CD4-positive, alpha-beta T cell (primary cell): Measurements from ENCODE around the gene PPP3CB. TPM values are rescaled to one million over a fixed set of nuclear protein-coding genes. Genes with fewer than 3 reads are reported as not detected.
A peak's percentile ranks its signal among the peaks of the same experiment; 100 is the strongest.

Experiments
- ATAC-seq: fragments of 200-7000 bp; cut with Tn5 transposase; one replicate; pipeline ENCODE4 v1.10.0; 2022; ENCODE audit warnings: mild to moderate bottlenecking; ENCODE audit not compliant: poor library complexity
- CTCF ChIA-PET: fragments of 350-600 bp; sonication (Branson Sonifier 250); formaldehyde crosslinking; loops from one replicate; lab custom pipeline; 2021; ENCODE audit warnings: antibody characterized with exemption, inconsistent platforms; lab: Charles Lee
- POLR2A ChIA-PET: fragments of 350-600 bp; sonication (Branson Sonifier 250); formaldehyde crosslinking; loops from one replicate; lab custom pipeline; 2021; ENCODE audit warnings: antibody characterized with exemption, inconsistent platforms; lab: Charles Lee
- DNase-seq, 14 experiments: peaks; one replicate each; pipeline ENCODE4 v3.0.0-alpha.2; 2013 to 2020; ENCODE audit warnings: mixed read lengths in 2 of 14
- H3K27ac ChIP-seq, 2 donors: one replicate each; pipeline versions ENCODE4 v1.5.1 to v1.7.0; 2013; ENCODE audit warnings: low read length in 2 of 2, low read depth in 1 of 2, mild to moderate bottlenecking in 1 of 2
- H3K27me3 ChIP-seq, 2 experiments: 1 replicate in 1 of 2; 2 replicates in 1 of 2; pipeline versions ENCODE4 v1.6.1 to v1.7.0; 2013; ENCODE audit warnings: low read length in 2 of 2, control low read depth in 1 of 2, mild to moderate bottlenecking in 1 of 2, moderate library complexity in 1 of 2; ENCODE audit not compliant: insufficient read depth in 2 of 2, control insufficient read depth in 1 of 2
- H3K36me3 ChIP-seq: one replicate; pipeline ENCODE4 v1.6.1; 2013; ENCODE audit warnings: low read length, control low read depth; ENCODE audit not compliant: insufficient read depth
- H3K4me1 ChIP-seq: one replicate; pipeline ENCODE4 v1.6.1; 2013; ENCODE audit warnings: low read length, control low read depth; ENCODE audit not compliant: insufficient read depth
- H3K4me3 ChIP-seq: one replicate; pipeline ENCODE4 v1.5.1; 2013; ENCODE audit warnings: mild to moderate bottlenecking, low read length, moderate library complexity
- H3K9me3 ChIP-seq, 2 experiments: 1 replicate in 1 of 2; 2 replicates in 1 of 2; pipeline versions ENCODE4 v1.6.1 to v1.7.0; 2013; ENCODE audit warnings: low read length in 2 of 2, mild to moderate bottlenecking in 2 of 2, control low read depth in 1 of 2, moderate library complexity in 1 of 2; ENCODE audit not compliant: control insufficient read depth in 1 of 2, insufficient read depth in 1 of 2
- H3K27ac Mint-ChIP-seq: one replicate; pipeline ENCODE4 v1.8.0; 2020; ENCODE audit warnings: mixed read lengths
- H3K27me3 Mint-ChIP-seq: one replicate; pipeline ENCODE4 v1.8.0; 2021; ENCODE audit warnings: mixed read lengths
- H3K36me3 Mint-ChIP-seq: one replicate; pipeline ENCODE4 v1.8.0; 2021; ENCODE audit warnings: low read depth, mixed read lengths
- H3K4me1 Mint-ChIP-seq: one replicate; pipeline ENCODE4 v1.8.0; 2021; ENCODE audit warnings: low read depth, mixed read lengths
- H3K4me3 Mint-ChIP-seq: one replicate; pipeline ENCODE4 v1.8.0; 2020; ENCODE audit warnings: mild to moderate bottlenecking, mixed read lengths
- H3K9me3 Mint-ChIP-seq: one replicate; pipeline ENCODE4 v1.8.0; 2020; ENCODE audit warnings: mixed read lengths
- intact Hi-C, 2 experiments: fragments of 100-400 bp; cut with DNase I in 1 of 2; cut with micrococcal nuclease in 1 of 2; formaldehyde crosslinking; loops; one replicate each; pipeline versions ENCODE4 v1.15.1 to v1.9.0; 2023 to 2025; cut with DNase I, micrococcal nuclease
- total RNA-seq, 174 experiments: library from RNA in 2 of 174; stranded (reverse) in 2 of 174; gene quantifications; one replicate each; pipeline ENCODE4 v1.2.3 and lab custom pipeline; 2021 to 2026
- TF ChIP-seq, protein P1 (sequence below): fragments of 200-600 bp; IDR thresholded peaks from one replicate; pipeline ENCODE4 v1.8.0; 2022; ENCODE audit warnings: antibody characterized with exemption, mild to moderate bottlenecking

Gene PPP3CB
- total RNA-seq, 2 experiments from 2014 or later: 20.2 to 20.3 TPM

DNA sequence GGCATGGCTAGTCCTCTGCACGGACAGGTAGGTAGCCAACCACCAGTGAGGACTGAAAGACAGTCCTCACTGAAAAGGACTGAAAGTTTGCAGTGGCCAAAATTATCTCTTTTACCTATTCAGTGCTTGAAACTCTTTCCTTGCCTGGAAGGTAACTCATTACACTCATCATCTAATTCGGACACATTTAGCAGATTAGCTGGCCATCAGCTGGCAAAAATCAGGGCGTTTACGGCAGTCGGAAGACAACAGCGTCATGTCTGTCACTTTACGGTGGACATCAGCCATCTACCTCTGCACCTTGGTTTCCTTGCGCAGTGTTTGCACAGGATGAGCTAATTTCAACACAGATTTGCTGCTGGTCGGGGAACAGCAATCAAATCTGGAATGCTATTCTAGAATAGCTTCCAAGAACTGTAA is 82.7 kb downstream of the PPP3CB start:
- no peaks in the 10 kb centered on the region for H3K27me3 ChIP-seq
- no peaks in the 10 kb centered on the region for H3K27me3 Mint-ChIP-seq
- peak overlapping the region; percentile 75 for H3K4me3 ChIP-seq
- ATAC-seq: peak; percentile 30
- peak overlapping the region; percentile 91 for H3K4me3 Mint-ChIP-seq
- H3K27ac Mint-ChIP-seq: peak overlapping the region; percentile 84
- intact Hi-C loops: loop anchor here (2.0 to 10.0 kb wide), 5 partner anchors 51 to 246 kb away; partner anchors contain the start of genes DNAJC9 (in 1 of the 2), ECD (in 1 of the 2), FAM149B1 (in 1 of the 2) and MRPS16 (in 1 of the 2)
- peak overlapping the region; percentile 86 to 98 for H3K27ac ChIP-seq
- H3K36me3 ChIP-seq: peaks cover 5% of the 10 kb centered on the region
- TF ChIP-seq, protein P1, sequence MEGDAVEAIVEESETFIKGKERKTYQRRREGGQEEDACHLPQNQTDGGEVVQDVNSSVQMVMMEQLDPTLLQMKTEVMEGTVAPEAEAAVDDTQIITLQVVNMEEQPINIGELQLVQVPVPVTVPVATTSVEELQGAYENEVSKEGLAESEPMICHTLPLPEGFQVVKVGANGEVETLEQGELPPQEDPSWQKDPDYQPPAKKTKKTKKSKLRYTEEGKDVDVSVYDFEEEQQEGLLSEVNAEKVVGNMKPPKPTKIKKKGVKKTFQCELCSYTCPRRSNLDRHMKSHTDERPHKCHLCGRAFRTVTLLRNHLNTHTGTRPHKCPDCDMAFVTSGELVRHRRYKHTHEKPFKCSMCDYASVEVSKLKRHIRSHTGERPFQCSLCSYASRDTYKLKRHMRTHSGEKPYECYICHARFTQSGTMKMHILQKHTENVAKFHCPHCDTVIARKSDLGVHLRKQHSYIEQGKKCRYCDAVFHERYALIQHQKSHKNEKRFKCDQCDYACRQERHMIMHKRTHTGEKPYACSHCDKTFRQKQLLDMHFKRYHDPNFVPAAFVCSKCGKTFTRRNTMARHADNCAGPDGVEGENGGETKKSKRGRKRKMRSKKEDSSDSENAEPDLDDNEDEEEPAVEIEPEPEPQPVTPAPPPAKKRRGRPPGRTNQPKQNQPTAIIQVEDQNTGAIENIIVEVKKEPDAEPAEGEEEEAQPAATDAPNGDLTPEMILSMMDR: no peak
- POLR2A ChIA-PET: interaction anchor here (0.6 to 4.7 kb wide), 11 partner anchors 9 to 317 kb away, joined by 3 to 36 read pairs (median 4); partner anchors contain the start of genes CFAP70, DNAJC9, P4HA1 and PPP3CB
- peaks cover 20% of the 10 kb centered on the region for H3K36me3 Mint-ChIP-seq
- no peaks in the 10 kb centered on the region for H3K9me3 Mint-ChIP-seq
- H3K4me1 ChIP-seq: peaks cover 36% of the 10 kb centered on the region
- DNase-seq: peak in 11 of 14 experiments; percentile 6 to 77 (median 22)
- H3K9me3 ChIP-seq: no peaks in the 10 kb centered on the region
- peaks cover 59% of the 10 kb centered on the region for H3K4me1 Mint-ChIP-seq
- CTCF ChIA-PET: no interaction called here

DNA sequence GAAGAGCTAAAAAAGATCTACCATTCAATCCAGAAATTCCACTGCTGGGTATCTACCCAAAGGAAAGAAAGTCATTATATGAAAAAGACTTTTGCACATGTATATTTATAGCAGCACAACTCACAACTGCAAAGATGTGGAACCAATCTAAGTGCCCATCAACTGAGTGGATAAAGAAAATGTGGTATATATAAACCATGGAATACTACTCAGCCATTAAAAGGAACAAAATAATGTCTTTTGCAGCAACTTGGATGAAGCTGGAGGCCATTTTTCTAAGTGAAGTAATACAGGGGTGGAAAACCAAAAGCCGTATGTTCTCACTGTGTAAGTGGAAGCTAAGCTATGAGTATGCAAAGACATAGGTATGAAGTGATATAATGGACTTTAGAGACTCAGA is 84.9 kb downstream of the PPP3CB start:
- Mint-ChIP-seq H3K36me3 (peaks cover 33% of the 10 kb centered on the region), H3K27me3 (no peaks in the 10 kb centered on the region), H3K9me3 (no peaks in the 10 kb centered on the region), H3K27ac (no peak overlapping the region), H3K4me3 (peak overlapping the region; percentile 82), H3K4me1 (peaks cover 79% of the 10 kb centered on the region)
- CTCF ChIA-PET: no interaction called here
- no peak for ATAC-seq
- TF ChIP-seq, protein P1: no peak
- Histone ChIP-seq H3K36me3 (peaks cover 15% of the 10 kb centered on the region), H3K9me3 (no peaks in the 10 kb centered on the region), H3K4me1 (peaks cover 48% of the 10 kb centered on the region), H3K4me3 (no peak overlapping the region), H3K27me3 (no peaks in the 10 kb centered on the region), H3K27ac (no peak overlapping the region)
- intact Hi-C loops: loop anchor here (5.0 to 10.0 kb wide), 4 partner anchors 49 to 244 kb away; partner anchors contain the start of genes ECD (in 1 of the 2), FAM149B1 (in 1 of the 2) and MRPS16 (in 1 of the 2)
- no peak for DNase-seq
- POLR2A ChIA-PET: interaction anchor here (4.7 kb wide), 1 partner anchor 84 kb away, joined by 36 read pairs; the partner anchor contains the start of gene PPP3CB

DNA sequence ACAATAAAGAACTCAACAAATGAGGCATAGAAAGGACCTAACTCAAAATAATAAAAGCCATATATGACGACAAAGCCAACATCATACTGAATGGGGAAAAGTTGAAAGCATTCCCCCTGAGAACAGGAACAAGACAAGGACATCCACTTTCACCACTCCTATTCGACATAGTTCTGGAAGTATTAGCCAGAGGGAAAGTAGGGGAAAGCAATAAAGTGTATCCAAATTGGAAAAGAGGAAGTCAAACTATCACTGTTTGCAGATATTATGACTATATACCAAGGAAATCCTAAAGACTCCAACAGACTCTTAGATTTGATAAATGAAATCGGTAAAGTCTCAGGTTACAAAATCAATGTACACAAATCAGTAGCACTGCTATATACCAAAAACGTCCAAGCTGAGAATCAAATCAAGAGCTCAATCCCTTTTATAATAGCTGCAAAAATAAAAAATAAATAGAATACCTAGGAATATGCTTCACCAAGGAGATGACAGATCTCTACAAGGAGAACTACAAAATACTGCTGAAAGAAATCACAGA is 86.8 kb downstream of the PPP3CB start:
- H3K36me3 ChIP-seq: peaks cover 15% of the 10 kb centered on the region
- Mint-ChIP-seq H3K4me3 (peak overlapping the region; percentile 56), H3K27ac (no peak overlapping the region), H3K36me3 (peaks cover 38% of the 10 kb centered on the region), H3K27me3 (no peaks in the 10 kb centered on the region), H3K4me1 (peaks cover 80% of the 10 kb centered on the region), H3K9me3 (no peaks in the 10 kb centered on the region)
- ATAC-seq (no peak), DNase-seq (no peak)
- H3K4me1 ChIP-seq: peaks cover 38% of the 10 kb centered on the region
- intact Hi-C loops: no loop called here
- ChIA-PET POLR2A (no interaction called here), CTCF (no interaction called here)
- H3K9me3 ChIP-seq: no peaks in the 10 kb centered on the region
- H3K27ac ChIP-seq: no peak overlapping the region
- no peak overlapping the region for H3K4me3 ChIP-seq
- TF ChIP-seq, protein P1: no peak
- no peaks in the 10 kb centered on the region for H3K27me3 ChIP-seq
